Prostate gland (tissue), 2 donors: ENCODE measurements around the gene FANK1. TPM values are rescaled to one million over a fixed set of nuclear protein-coding genes. Genes with fewer than 3 reads are reported as not detected.
"Not testable (repeated sequence)": the region's sequence is repeated elsewhere in the genome, so short reads cannot be mapped to it uniquely, and the experiment has no call there.

Experiments
- DNase-seq: peaks from one replicate; pipeline ENCODE4 v3.0.0-alpha.2; 2019; ENCODE audit warnings: low spot score
- H3K27ac ChIP-seq, 2 donors: fragments of 200-600 bp; sonication (generic); 2 replicates each; pipeline ENCODE4 v1.5.1; 2017 to 2019
- H3K27me3 ChIP-seq: fragments of 200-600 bp; sonication (generic); replicated peaks from 2 replicates; pipeline ENCODE4 v1.5.1; 2019; ENCODE audit not compliant: insufficient read depth
- H3K36me3 ChIP-seq, 2 donors: fragments of 200-600 bp; sonication (generic); 1 replicate in 1 of 2; 2 replicates in 1 of 2; pipeline versions ENCODE4 v1.5.1 to v1.8.1; 2017 to 2019
- H3K4me1 ChIP-seq: fragments of 200-600 bp; sonication (generic); replicated peaks from 2 replicates; pipeline ENCODE4 v1.5.1; 2019
- H3K4me3 ChIP-seq, 2 donors: fragments of 200-600 bp; sonication (generic); 2 replicates each; pipeline ENCODE4 v1.5.1; 2017 to 2019
- H3K9me3 ChIP-seq: fragments of 200-600 bp; sonication (generic); 2 replicates; pipeline ENCODE4 v1.5.1; 2017
- POLR2AphosphoS5 ChIP-seq: sonication (generic); formaldehyde crosslinking; IDR thresholded peaks from one replicate; pipeline ENCODE4 v1.6.1; 2017; ENCODE audit warnings: antibody characterized with exemption
- WGBS: methylation state at CpG from one replicate; pipeline ENCODE4 v1.1.5; 2018; 5-methylcytosine and 5-hydroxymethylcytosine counted together
- intact Hi-C: fragments of 100-400 bp; cut with DNase I; formaldehyde crosslinking; loops from one replicate; pipeline ENCODE4 v1.14.2; 2022
- total RNA-seq, 2 donors: library from RNA; depleted of rRNA; stranded (reverse); fragments of >200 nt; gene quantifications; one replicate each; pipeline ENCODE4 v1.1.0, GENCODE V29; 2016

The FANK1 gene
- total RNA-seq, 2 donors from 2014 or later, result 2.6 to 7.9 TPM

DNA sequence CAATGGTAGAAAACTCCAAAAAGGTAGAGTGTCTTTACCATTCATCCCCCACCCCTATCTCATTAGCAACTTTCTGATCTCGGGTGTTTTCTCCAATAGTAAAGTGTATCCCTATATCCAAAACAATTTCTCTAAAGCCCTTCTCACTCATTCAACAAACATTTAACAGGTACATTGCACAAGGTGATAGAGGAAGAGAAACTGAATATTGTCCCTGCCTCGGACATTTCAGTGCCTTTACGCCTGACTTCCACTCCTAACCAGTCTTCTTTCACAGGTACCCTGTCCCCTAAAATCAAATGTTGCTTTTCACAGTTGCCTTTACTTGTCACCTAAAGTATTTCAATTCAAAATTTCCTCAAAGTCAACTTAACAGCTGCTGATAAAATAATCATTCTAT lies 2.2 kb upstream of the FANK1 start:
- H3K27ac ChIP-seq, H3K4me3 ChIP-seq, DNase-seq, H3K27me3 ChIP-seq, intact Hi-C loops, H3K36me3 ChIP-seq, H3K4me1 ChIP-seq, H3K9me3 ChIP-seq: not testable (repeated sequence)
- 63% methylated on average over 3 of the region's 3 CpGs for WGBS

DNA sequence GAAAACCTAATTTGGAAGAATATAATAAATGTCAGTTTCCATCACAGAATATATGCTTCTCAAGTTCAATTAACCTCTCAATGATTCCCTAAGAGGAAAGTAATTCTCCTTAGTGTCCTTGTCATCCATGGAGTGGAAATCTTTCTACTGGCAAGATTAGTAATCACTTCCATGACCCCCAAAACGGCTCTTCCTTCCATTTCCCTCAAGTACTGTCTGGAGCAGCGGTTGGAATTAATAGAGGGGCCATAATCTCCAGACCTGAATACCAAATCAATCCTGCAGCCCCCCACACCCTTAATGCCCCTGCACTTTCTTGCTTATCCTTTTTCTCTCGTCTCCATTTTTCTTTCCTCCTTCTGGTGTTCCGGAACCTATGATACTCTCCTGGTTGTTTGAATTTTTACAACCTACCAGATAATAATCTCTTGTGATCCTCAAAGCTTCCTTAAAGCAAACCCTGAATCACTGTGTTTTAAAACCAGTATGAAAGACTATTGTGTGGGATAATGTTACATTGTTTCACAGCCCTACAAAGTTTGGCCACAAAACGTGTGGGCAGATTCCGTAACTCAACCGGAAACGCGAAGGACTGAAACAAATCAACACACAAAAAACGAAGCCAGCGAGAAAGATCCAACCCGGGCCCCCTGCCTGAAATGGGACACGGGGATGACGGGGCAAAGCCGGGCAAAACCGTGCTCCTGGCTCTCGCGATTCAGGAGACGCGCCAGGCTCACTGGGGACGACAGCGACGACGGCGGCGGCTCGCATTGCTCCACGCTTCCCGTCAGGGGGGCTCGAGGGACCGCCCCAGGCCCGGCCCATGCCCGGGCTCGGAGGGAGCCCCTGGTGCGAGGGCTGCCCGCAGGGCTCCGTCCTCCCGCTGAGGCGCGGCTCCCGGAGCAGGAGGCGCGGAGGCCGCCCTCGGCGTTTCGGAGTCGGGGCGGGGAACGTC lies 955 bp upstream of the FANK1 start:
- H3K27me3 ChIP-seq, H3K36me3 ChIP-seq, intact Hi-C loops, H3K9me3 ChIP-seq, H3K4me1 ChIP-seq: not testable (repeated sequence)
- peak overlapping the region; percentile 85 to 91 for H3K27ac ChIP-seq
- peak overlapping the region; percentile 69 to 81 for H3K4me3 ChIP-seq
- WGBS, result 29% methylated on average over 50 of the region's 50 CpGs
- DNase-seq, result peak; percentile 66

DNA sequence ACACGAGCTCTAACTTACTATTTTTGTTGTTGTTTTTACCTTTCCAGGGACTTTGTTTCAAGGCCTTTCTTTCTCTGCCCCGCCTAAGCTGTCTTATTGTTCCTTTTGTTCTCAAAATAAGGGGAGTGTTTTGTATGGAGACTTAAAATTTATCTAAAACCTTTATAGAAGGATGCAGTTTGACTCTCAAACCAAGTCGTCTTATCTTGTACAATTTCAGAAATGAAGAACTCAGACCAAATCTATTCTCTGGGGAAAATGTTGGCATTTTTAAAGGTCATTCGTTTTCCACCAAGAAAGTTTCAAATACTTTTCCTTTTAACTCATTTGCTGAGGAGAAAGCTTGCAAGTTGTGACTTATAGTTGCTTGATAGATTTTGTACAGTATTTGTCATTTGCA lies 953 bp downstream of the FANK1 start:
- H3K4me3 ChIP-seq, result peak overlapping the region; percentile 69 to 81
- 40% methylated on average over 4 of the region's 4 CpGs for WGBS
- H3K27ac ChIP-seq, H3K9me3 ChIP-seq, H3K4me1 ChIP-seq, DNase-seq, H3K27me3 ChIP-seq, H3K36me3 ChIP-seq, intact Hi-C loops: not testable (repeated sequence)

DNA sequence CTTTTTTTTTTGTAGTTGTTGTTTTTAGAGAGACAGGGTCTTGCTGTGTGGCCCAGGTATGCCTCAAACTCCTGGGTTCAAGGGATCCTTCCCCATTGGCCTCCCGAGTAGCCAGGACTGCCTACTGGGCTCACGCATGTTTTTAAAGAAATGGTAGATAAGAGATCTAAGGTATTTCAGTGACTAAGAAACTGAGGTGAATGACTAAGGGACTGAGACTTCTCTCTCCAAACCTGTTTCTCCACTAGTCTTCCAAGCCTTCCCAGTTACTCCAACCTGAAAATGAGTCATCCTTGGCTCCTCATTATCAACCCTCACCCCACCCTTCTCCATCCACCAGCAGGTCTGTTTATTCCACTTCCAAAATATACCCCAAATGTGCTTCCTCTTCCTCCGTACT lies 4.6 kb downstream of the FANK1 start:
- intact Hi-C loops, H3K27ac ChIP-seq: not testable (repeated sequence)
- TF ChIP-seq POLR2AphosphoS5, result peak; percentile 29

DNA sequence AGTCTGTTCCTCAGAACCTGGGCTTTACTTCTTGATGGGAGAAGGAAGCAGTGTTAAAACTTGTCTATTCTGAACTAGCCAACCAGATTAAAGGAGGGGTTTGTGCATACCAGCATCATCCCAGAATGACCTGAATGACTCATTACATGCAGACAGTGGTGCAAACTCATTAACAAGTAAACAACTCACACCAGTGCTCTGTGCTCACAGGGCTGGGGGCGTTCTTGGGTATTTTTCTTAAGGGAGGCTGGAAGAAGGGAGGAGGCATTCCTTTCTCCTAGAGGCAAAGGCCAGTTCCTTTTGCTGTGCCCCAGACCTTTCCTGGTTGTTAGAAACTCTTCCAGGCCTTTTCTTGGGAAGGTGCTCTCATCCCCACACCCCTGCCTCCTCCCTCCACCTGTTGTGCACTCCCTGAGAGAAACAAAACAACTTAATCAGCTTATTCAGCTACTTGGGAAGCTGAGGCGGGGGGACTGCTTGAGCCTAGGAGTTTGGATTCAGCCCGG lies 6.8 kb downstream of the FANK1 start:
- intact Hi-C loops, H3K27me3 ChIP-seq, H3K9me3 ChIP-seq, H3K4me3 ChIP-seq, H3K27ac ChIP-seq, H3K36me3 ChIP-seq, DNase-seq, H3K4me1 ChIP-seq: not testable (repeated sequence)
- WGBS, result 72% methylated on average over 3 of the region's 3 CpGs

More for the DNA sequence above, 4.6 kb downstream of the FANK1 start:
- not testable (repeated sequence) for DNase-seq, H3K4me1 ChIP-seq, H3K36me3 ChIP-seq, H3K27me3 ChIP-seq, H3K4me3 ChIP-seq, H3K9me3 ChIP-seq
- WGBS, result 61% methylated on average over 3 of the region's 3 CpGs

DNA sequence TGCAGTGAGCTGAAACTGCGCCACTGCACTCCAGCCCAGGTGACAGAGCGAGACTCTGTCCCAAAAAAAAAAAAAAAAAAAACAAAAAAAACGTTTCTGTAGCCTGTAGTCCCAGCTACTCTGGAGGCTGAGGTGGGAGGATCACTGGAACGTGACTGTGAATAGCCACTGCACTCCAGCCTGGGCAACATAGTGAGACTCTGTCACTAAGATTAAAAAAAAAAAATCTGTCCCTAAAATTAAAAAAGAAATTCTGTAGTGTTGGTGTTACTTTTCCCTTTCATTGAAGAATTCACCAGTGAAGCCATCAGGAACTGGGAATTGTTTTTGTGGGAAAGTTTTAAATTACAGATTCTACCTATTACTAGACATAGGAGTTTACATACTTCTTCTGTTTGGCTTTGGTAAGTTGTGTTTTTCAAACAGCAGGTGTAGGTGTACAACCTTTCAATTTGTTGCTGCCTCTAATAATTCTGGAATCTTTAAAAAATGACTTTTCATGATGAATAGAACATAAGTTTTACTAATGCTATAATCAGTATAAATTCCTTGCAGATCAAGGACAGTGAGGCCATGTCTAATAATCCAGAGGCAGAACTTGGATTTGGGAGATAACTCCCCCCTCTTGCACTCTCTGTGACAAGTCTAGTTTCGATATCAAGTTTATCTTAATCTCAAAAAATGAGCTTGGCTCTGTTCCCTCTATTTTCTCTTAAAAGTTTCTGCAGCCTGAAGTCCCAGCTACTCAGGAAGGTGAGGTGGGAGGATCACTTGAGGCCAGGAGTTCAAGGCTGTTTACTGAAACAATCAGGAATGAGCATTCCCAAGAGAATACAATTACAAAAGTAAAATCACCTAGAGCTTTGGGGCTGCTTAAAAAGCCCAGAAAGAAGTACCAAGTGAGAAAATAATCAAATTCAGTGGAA lies 9.0 kb downstream of the FANK1 start:
- H3K4me3 ChIP-seq, H3K9me3 ChIP-seq, H3K4me1 ChIP-seq, H3K36me3 ChIP-seq, DNase-seq, intact Hi-C loops, H3K27ac ChIP-seq, H3K27me3 ChIP-seq: not testable (repeated sequence)
- 70% methylated on average over 5 of the region's 5 CpGs for WGBS

DNA sequence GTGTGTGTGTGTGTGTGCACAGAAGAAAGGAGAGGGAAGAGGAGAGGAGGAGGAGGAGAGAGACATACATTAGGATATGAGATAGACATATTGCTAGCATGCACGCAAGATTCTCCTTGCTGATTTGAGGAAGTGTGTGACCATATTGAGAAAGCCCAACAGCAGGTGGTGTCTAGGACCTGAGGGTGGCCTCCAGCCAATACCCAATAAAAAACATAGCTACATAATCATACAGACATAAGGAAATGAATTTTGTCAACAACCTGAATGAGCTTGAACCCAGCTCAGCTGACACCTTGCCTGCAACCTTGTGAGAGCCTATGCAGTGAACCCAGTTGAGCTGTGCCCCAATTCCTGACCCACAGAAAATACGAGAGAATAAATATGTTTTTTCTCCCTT lies 11.2 kb downstream of the FANK1 start:
- DNase-seq, H3K4me3 ChIP-seq, H3K36me3 ChIP-seq, H3K9me3 ChIP-seq, H3K27ac ChIP-seq, intact Hi-C loops, H3K27me3 ChIP-seq, H3K4me1 ChIP-seq: not testable (repeated sequence)
- WGBS, result 80% methylated on average over 2 of the region's 2 CpGs

DNA sequence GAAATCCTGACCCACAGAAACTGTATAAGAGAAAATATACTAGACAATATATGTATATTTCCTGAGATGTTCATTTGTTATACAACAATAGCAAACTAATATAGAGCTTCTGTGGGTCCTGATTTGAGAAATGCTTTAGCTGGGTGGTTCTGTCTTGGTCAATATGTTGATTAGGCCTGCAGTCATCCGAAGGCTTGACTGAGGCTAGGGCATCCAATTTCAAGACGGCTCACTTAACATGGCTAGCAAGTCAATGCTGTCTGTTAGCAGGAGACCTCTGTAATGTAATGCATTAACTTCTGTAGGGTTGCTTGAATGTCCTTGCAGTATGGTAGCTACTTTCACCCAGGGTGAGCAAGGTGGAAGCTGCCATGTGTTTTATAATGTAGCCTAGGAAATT lies 12.4 kb downstream of the FANK1 start:
- WGBS, result 64% methylated on average over 2 of the region's 2 CpGs

DNA sequence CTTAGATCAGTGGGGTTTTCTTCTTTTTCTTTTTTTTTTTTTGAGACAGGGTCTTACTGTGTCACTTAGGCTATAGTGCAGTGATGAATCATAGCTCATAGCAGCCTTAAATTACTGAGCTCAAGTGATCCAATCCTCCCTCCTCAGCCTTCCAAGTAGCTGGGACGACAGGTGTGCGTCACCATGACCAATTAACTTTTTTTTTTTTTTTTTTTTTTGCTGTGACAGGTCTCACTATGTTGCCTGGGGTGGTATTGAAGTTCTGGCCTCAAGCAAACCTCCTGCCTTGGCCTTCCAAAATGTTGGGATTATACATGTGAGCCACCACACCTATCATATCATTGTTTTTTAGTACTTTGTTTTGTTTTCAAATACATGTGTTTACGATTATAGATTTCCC lies 13.1 kb downstream of the FANK1 start:
- intact Hi-C loops, H3K27me3 ChIP-seq, H3K27ac ChIP-seq, H3K36me3 ChIP-seq, H3K9me3 ChIP-seq, DNase-seq, H3K4me3 ChIP-seq, H3K4me1 ChIP-seq: not testable (repeated sequence)
- WGBS, result 61% methylated on average over 3 of the region's 3 CpGs

More for the DNA sequence above, 12.4 kb downstream of the FANK1 start:
- H3K4me1 ChIP-seq, H3K36me3 ChIP-seq, H3K27me3 ChIP-seq, H3K27ac ChIP-seq, DNase-seq, H3K9me3 ChIP-seq, intact Hi-C loops, H3K4me3 ChIP-seq: not testable (repeated sequence)
